ENCODE measurements around the gene HOXA9. TPM values are rescaled to one million over a fixed set of nuclear protein-coding genes. Genes with fewer than 3 reads are reported as not detected.

Gene HOXA9
- total RNA-seq, 2 experiments from 2014 or later, result not detected

DNA sequence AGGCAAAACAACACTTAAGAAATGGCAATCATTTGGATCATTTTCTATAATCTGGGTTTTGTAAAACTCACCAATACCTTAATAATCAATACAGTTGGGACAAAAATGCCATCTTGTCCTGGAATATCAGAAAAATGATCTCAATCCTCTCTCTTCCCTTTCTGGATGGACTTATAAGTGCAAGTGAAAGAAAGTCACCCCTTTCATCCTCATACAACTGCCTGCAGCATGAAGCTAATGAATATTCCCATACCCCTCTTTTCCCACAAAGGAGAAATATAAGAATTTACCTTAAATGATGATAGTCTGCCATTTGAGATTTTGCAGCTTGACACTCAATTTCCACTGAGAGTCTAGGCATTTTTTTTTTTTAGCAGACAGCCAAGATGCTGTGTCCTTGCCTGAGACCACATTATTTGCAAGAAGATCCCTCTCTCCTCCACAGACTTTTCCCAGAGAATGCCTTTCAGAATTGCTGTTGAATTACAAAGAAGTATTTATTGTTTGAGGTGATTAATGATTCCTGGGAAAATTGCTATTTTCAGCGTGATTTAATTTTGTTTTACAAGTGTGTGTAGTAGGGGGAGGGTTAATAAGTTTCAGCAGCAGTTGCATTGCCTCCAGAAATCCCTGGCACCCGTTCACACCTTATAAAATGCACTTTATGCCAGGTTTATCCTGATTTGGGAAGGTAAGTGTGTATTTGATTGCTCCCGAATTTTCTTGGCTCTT, 38.6 kb downstream of the HOXA9 start:
- no peak for DNase-seq (ENCODE audit: low spot score)
- H3K9me2 ChIP-seq (ENCODE audit: insufficient read depth, low read length), result no peaks in the 10 kb centered on the region
- no TSS peak for BruUV-seq (replicated peaks)
- H3K9me3 ChIP-seq (ENCODE audit: low read length), result no peaks in the 10 kb centered on the region
- H3K36me3 ChIP-seq (ENCODE audit: insufficient read depth, low read length), result no peaks in the 10 kb centered on the region
- H3K27ac ChIP-seq (ENCODE audit: low read depth, low read length, poor library complexity, severe bottlenecking), result no peak overlapping the region
- no peak overlapping the region for H2AFZ ChIP-seq (ENCODE audit: low read length)
- ChIA-PET POLR2A (no interaction called here), CTCF (ENCODE audit: unreplicated experiment) (no interaction called here)
- H3K4me1 ChIP-seq (ENCODE audit: insufficient read depth, low read length, poor library complexity, severe bottlenecking), result peaks cover 4% of the 10 kb centered on the region
- H3K79me2 ChIP-seq (ENCODE audit: insufficient read depth, low read depth, low read length), result no peaks in the 10 kb centered on the region
- no peak overlapping the region for H3K4me3 ChIP-seq (ENCODE audit: low read depth, low read length, poor library complexity, severe bottlenecking)
- H3K4me2 ChIP-seq (ENCODE audit: low read length), result no peak overlapping the region
- intact Hi-C loops (cut with micrococcal nuclease; ENCODE audit: unreplicated experiment), result no loop called here
- H4K20me1 ChIP-seq (ENCODE audit: insufficient read depth, low read length), result no peaks in the 10 kb centered on the region; the same call in 1 of the 2 replicates
- TF ChIP-seq, protein P1, sequence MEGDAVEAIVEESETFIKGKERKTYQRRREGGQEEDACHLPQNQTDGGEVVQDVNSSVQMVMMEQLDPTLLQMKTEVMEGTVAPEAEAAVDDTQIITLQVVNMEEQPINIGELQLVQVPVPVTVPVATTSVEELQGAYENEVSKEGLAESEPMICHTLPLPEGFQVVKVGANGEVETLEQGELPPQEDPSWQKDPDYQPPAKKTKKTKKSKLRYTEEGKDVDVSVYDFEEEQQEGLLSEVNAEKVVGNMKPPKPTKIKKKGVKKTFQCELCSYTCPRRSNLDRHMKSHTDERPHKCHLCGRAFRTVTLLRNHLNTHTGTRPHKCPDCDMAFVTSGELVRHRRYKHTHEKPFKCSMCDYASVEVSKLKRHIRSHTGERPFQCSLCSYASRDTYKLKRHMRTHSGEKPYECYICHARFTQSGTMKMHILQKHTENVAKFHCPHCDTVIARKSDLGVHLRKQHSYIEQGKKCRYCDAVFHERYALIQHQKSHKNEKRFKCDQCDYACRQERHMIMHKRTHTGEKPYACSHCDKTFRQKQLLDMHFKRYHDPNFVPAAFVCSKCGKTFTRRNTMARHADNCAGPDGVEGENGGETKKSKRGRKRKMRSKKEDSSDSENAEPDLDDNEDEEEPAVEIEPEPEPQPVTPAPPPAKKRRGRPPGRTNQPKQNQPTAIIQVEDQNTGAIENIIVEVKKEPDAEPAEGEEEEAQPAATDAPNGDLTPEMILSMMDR (conservative IDR thresholded peaks at IDR 0.05; ENCODE audit: low read length), result no peak
- TF ChIP-seq EZH2phosphoT487 (IDR thresholded peaks at IDR 0.05; ENCODE audit: borderline replicate concordance, low read depth, low read length), result no peak

DNA sequence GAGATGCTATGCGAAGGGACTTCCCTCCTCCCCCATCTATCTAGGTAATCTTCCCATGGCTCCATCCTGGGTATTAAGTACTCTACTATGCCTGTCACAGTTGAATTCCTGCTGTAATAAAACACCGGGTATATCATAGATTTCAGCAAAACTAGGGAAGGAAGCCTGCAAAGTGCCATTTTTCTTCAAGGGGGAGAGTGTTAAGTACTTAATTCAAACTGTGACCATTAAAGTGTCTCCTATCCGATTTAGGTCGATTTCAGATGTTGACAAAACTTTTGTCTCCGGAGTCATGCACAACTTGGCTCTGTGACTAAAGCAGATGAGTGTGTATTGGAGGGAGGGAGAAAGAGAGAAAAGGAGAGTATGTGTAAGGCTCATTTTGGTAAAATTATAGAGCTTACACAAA, 39.3 kb downstream of the HOXA9 start:
- intact Hi-C loops (cut with micrococcal nuclease; ENCODE audit: unreplicated experiment), result no loop called here
- Histone ChIP-seq H3K36me3 (ENCODE audit: insufficient read depth, low read length) (no peaks in the 10 kb centered on the region), H3K9me2 (ENCODE audit: insufficient read depth, low read length) (no peaks in the 10 kb centered on the region), H4K20me1 (ENCODE audit: insufficient read depth, low read length) (no peaks in the 10 kb centered on the region; the same call in 1 of the 2 replicates), H3K9me3 (ENCODE audit: low read length) (no peaks in the 10 kb centered on the region), H3K4me3 (ENCODE audit: low read depth, low read length, poor library complexity, severe bottlenecking) (no peak overlapping the region), H3K79me2 (ENCODE audit: insufficient read depth, low read depth, low read length) (no peaks in the 10 kb centered on the region), H3K27ac (ENCODE audit: low read depth, low read length, poor library complexity, severe bottlenecking) (no peak overlapping the region), H3K4me2 (ENCODE audit: low read length) (no peak overlapping the region), H3K4me1 (ENCODE audit: insufficient read depth, low read length, poor library complexity, severe bottlenecking) (no peaks in the 10 kb centered on the region), H2AFZ (ENCODE audit: low read length) (no peak overlapping the region)
- ChIA-PET POLR2A (no interaction called here), CTCF (ENCODE audit: unreplicated experiment) (no interaction called here)
- no peak for DNase-seq (ENCODE audit: low spot score)
- BruUV-seq (replicated peaks), result no TSS peak
- TF ChIP-seq EZH2phosphoT487 (IDR thresholded peaks at IDR 0.05; ENCODE audit: borderline replicate concordance, low read depth, low read length), result no peak
- TF ChIP-seq, protein P1 (conservative IDR thresholded peaks at IDR 0.05; ENCODE audit: low read length), result no peak

DNA sequence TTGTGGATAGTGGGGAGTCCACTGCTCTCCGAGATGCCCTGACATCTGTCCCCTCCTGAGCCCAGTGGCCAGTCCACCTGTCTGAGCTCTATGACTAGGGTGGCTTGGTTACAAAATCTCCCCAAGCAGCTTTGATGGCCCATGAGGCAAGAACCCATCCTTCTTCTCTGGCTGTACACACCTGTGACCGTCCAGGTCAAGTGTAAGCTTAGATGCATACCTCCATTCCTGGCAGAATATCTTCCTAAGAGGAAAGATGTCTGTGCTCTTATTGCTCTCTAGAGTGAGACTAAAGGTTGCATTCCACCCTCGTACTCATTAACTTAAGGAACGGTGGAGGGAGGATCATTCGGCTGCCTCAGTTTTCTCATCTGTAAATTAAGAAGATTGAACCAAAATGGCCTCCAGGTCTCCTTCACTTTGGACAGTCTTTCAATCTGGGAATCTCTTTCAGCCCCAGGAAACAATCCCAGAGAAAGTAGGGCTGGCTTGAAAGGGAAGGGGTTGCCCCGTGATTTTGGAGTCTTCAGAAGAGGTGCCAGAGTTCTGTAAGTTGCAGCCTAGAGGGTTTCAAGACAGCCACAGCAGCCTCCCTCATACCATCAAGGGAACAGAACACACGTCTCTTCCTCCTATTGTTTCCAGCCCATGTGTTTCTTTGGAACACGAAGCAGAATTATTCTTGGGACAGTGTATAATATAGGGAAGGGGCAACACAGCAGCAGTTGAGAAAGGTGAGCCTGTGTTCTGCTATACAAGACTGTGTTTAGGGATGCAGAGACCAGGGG, 40.2 kb downstream of the HOXA9 start:
- Histone ChIP-seq H3K4me3 (ENCODE audit: low read depth, low read length, poor library complexity, severe bottlenecking) (no peak overlapping the region), H3K27ac (ENCODE audit: low read depth, low read length, poor library complexity, severe bottlenecking) (no peak overlapping the region), H3K9me3 (ENCODE audit: low read length) (no peaks in the 10 kb centered on the region), H3K36me3 (ENCODE audit: insufficient read depth, low read length) (no peaks in the 10 kb centered on the region), H4K20me1 (ENCODE audit: insufficient read depth, low read length) (no peaks in the 10 kb centered on the region; the same call in 1 of the 2 replicates), H3K9me2 (ENCODE audit: insufficient read depth, low read length) (no peaks in the 10 kb centered on the region), H3K4me1 (ENCODE audit: insufficient read depth, low read length, poor library complexity, severe bottlenecking) (no peaks in the 10 kb centered on the region), H2AFZ (ENCODE audit: low read length) (no peak overlapping the region), H3K79me2 (ENCODE audit: insufficient read depth, low read depth, low read length) (no peaks in the 10 kb centered on the region), H3K4me2 (ENCODE audit: low read length) (no peak overlapping the region)
- CTCF ChIA-PET (ENCODE audit: unreplicated experiment), result no interaction called here
- no TSS peak for BruUV-seq (replicated peaks)
- no peak for DNase-seq (ENCODE audit: low spot score)
- POLR2A ChIA-PET, result no interaction called here
- TF ChIP-seq, protein P1 (conservative IDR thresholded peaks at IDR 0.05; ENCODE audit: low read length), result no peak
- TF ChIP-seq EZH2phosphoT487 (IDR thresholded peaks at IDR 0.05; ENCODE audit: borderline replicate concordance, low read depth, low read length), result no peak
- intact Hi-C loops (cut with micrococcal nuclease; ENCODE audit: unreplicated experiment), result no loop called here

Measured in OCI-LY7 (cell line).